DMS53 treated with DMSO at 0.1 percent for 48 hours (cell line): Measurements from ENCODE around the gene ADGRD1.
"Not testable (repeated sequence)": the region's sequence is repeated elsewhere in the genome, so short reads cannot be mapped to it uniquely, and the experiment has no call there.

Source experiments
- DNase-seq: peaks from one replicate; lab custom pipeline; 2025; ENCODE audit not compliant: unreplicated experiment; lab: John Stamatoyannopoulos, UW

The ADGRD1 gene

DNA sequence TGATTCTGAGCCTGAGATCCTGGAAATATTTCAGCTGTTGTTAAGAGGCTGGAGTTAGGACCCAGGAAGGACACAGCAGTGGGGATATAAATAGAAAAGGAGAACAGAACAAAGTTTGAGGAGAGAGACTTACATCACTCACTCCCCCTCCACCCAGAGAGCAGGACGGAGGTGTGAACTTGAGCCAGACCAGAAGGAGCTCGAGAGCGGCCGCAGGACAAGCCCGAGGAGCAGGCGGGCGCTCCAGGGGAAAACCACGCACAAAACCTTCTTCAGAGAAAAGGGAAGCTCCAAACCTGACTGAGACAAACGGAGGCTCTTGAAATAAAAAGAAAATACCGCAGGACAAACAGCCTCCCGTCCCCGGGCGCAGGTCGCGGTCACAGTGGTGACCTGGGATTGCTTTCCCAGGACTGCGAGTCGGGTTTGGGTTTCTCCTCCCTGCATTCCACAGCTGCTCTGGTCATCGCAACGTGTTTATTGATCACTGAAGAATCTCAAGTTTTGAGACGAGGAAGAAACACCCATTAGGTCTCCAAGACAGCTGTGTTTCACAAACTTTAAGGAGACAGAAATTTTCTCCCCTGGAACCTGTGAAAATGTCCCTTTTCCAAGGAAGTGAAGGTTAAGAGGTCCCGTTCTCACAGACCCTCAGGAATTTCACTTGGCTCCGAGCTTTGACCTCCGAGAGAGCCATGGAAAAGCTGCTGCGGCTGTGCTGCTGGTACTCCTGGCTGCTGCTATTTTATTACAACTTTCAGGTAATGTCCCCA, at the start of gene ADGRD1:
Gene ADGRD1 (plus strand): TSS at position 137 of the 773 bp plus-strand sequence. CDS start 559 bp downstream, at position 696.
- DNase-seq = peak; percentile 12

GRCh38 chr12:130904064-130904463, 49.6 kb upstream of the ADGRD1 start:
- no peak for DNase-seq

GRCh38 chr12:130904936-130905455, 48.7 kb upstream of the ADGRD1 start:
- not testable (repeated sequence) for DNase-seq

DNA sequence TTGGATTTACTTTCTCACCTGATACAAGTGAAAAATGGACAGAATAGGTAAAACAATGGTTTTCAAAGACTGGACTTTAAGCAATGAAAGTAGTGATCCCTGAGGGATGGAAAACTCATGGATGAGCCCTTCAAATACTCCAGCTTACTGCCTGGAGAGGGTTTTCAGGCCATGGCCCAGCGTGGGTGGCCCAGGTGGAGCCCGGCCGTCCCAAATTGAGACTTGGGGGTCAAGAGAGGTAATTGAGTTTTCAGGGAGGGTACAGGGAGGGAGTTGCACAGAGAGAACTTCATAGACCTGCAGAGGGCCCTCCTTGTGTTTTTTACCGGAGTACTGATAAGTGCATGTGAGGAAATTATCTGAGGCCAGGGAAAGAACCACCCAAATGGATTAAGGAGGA, 44.6 kb upstream of the ADGRD1 start:
- DNase-seq = no peak

DNA sequence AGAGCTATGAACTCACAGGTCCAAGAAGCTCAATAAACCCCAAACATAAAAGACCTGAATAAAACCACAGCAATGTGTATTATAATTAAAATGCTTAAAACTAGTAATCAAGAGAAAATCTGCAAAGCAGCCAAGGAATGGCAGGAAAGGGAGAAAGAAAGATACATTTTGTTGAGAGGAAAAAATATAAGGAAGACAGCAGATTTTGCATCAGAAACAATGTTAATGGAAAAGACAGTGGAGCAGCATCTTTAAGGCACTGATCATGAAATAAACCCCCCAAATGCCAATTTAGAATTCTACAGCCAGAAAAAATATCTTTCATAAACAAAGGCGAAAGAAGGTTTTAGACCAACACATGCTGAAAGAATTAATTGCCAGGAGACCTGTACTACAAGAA, 42.5 kb upstream of the ADGRD1 start:
- DNase-seq = no peak

GRCh38 chr12:130911933-130912332, 41.8 kb upstream of the ADGRD1 start:
- no peak for DNase-seq

DNA sequence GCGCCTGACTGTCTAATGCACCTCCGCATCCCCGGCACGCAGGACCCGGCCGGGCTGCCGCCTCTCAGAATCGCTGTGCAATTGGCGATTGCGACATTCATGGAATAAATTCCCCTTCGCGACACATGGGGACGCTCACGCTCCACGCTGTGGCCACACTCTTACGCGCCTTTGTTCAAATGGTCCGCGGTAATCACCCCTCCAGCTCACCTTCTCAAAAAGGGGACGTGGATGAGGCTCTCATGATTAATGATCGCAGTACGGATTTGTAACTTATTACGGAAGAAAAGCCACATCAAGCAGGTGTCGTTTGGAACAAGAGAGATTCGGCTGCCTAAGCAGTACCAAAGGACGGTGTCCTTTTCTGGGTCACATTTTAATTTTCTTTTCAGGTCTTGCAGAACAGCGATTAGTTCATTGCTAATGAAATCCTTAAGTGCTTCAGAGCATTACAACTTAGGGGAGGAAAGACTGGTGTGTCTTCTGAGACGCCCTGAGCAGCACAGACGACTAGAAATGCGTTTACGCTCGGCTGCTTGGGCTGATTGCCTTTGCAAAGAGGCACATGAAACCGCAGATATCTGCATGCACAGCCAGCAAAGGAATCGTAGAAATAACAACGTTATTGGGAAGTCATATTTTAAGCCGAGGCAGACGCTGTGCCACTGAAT, 37.3 kb upstream of the ADGRD1 start:
- peak; percentile 77 for DNase-seq

- no peak for DNase-seq
These were observed 36.1 kb upstream of the ADGRD1 start for GRCh38 chr12:130917607-130918006.

GRCh38 chr12:130919086-130919485, 34.6 kb upstream of the ADGRD1 start:
- no peak for DNase-seq

- DNase-seq = no peak
These were observed 33.5 kb upstream of the ADGRD1 start for GRCh38 chr12:130920119-130920703.

DNA sequence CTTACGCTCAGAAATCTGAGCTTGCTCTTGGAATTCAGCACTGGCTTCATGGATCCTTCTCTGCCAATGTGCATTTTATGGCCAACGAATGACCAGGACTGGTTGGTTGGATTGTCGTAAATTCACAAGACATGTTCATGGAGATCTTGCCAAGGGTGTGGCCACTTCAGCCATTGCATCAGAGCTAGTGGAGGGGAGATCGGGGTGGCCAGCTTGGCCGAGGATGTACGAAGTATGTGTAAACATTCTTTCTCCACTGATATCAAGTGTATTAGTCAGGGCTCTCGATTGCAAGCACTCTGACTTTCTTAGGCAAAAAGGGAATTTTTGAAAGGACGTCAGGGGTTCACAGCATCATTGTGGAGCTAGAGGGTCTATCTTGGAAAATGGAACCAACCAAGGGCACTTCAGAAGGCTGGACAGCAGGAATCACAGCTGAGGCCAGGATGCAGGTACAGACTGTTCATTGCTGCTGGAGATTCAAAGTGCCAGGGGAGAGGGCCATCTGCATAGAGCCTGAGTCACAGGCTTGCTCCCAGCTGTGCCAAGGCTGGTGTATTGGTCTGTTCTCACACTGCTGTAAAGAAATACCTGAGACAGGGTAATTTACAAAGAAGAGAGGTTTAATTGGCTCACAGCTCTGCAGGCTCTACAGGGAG, 32.9 kb upstream of the ADGRD1 start:
- no peak for DNase-seq

DNA sequence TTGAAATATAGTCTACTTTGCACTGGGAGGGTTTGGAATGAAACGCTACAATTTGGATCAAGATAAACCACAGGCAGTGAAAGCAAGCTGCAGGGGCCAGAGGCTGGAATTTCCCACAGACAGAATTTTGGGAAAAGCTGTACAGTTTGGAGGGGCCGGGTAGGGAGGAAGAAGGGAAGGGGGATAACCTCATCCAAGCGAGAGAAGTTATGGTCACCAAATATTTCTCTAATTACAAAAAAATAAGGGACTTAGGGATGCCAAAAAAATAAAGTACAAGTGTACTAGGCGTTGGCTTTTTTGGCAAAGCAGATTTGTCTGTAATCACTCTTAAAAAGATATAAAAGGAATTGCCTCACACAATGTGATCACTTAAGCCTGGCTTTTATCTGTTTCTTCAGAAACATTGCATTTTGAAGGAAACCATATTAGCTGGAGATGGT, 31.2 kb upstream of the ADGRD1 start:
- no peak for DNase-seq

GRCh38 chr12:130924966-130925665, 28.6 kb upstream of the ADGRD1 start:
- DNase-seq = no peak

DNA sequence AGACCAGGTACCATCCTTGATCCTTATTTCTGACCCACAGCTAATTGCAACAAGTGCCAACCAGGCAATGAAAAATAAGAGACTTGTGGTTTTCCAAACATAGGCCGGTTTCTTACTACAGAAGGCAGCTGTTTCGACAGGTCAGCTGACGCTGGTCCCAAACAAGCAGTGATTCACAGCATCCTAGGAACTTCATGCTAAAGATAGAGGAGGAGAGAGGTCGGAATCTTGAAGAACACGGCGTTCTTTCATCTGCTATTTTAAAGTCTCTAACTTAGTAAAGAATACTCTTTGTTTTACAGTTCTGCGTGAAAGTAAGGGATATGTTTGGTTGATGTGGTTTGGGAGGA, 28.1 kb upstream of the ADGRD1 start:
- DNase-seq = no peak

DNA sequence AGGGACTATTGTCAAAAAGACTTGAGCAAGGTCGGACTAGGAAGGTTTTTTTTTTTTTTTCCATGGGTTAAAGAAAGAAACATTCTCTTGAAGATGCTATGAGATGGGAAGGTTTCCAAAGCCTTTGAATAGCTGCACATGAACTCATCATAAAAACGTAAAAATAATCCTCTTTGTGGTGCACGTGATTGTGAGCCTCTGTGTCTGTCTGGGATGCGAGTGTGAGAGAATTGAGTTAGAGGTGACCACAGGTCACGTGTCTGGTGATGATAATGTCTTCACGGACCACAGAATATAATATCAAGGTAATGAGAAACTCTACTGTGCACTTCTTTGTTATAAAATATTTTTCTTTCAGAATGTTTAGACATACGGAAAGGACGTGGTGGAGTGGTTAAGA, 24.3 kb upstream of the ADGRD1 start:
- DNase-seq = no peak

- no peak for DNase-seq
These were observed 21.4 kb upstream of the ADGRD1 start for GRCh38 chr12:130932061-130932930.

DNA sequence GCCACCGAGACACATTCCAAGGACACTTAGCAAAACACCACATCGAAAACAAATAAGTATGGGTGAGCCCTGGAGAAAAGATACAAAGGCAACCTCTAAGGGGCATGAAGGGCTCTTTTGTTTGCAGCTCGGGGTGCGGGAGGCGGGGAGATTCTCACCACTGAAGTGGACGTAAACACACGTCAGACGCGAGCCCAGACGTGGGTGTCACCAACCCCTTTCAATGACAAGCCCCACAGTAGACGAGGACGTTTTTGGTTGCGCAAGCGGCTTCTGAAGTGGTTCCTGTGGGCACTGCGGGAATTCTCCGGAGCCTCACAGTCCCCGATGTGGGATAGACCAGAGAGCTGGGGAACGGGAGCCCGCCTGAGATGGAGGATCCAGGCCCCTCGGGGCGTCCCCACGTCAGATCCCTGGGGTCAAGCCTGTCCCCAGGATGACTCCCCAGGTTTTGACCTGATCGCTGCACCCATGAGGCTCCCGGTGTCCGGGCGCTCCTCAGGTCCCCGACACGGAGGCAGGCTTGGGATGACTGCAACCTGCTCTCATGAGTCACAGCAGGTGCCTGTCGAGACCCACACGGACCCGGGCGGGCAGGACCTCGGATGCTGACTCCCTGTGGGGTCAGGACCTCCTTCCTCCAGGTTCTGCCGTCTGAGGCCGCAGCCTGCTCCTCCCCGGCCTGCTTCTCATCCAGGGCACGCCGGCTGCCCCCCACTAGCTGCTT, 20.3 kb upstream of the ADGRD1 start:
- DNase-seq = peak; percentile 17

- no peak for DNase-seq
These were observed 19.0 kb upstream of the ADGRD1 start for GRCh38 chr12:130934753-130935152.

- DNase-seq = no peak
These were observed 17.1 kb upstream of the ADGRD1 start for GRCh38 chr12:130936561-130936960.
